ENCODE measurements around the gene NUPR1.
"Not testable (repeated sequence)": the region's sequence is repeated elsewhere in the genome, so short reads cannot be mapped to it uniquely, and the experiment has no call there.

DNA sequence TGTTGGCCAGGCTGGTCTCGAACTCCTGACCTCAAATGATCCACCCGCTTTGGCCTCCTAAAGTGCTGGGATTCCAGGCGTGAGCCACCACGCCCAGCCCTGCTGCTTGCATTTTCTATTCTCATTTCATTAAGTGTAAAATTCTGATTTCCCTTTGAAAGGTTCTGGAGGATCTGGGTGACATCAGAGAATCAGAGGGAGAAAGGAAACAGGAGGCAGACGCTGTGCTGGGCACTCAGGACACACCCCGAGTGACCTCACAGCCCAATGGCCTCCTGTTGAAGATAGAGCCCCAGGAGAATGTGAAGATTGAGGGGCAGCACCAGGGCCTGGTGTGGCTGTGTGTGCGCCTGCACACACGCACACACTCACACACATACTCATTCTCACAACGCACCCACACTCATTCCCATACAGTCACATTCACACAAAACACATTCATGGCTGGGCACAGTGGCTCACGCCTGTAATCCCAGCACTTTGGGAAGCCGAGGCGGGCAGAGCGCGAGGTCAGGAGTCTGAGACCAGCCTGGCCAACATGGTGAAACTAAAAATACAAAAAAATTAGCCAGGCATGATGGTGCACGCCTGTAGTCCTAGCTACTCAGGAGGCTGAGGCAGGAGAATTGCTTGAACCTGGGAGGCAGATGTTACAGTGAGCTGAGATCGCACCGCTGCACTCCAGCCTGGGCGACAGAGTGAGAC is 38.1 kb downstream of the NUPR1 start:
- TF ChIP-seq CTCF (IDR thresholded peaks at IDR 0.05; ENCODE audit: insufficient read depth, low read length); GABPA (IDR thresholded peaks at IDR 0.05; ENCODE audit: low read depth); SPI1 (IDR thresholded peaks at IDR 0.05; ENCODE audit: borderline replicate concordance, low read depth): not testable (repeated sequence)
- TF ChIP-seq POLR2AphosphoS5 (IDR thresholded peaks at IDR 0.05; ENCODE audit: low read depth): peak; percentile 21; the same call in 1 of the 2 replicates
- TF ChIP-seq, protein P1, sequence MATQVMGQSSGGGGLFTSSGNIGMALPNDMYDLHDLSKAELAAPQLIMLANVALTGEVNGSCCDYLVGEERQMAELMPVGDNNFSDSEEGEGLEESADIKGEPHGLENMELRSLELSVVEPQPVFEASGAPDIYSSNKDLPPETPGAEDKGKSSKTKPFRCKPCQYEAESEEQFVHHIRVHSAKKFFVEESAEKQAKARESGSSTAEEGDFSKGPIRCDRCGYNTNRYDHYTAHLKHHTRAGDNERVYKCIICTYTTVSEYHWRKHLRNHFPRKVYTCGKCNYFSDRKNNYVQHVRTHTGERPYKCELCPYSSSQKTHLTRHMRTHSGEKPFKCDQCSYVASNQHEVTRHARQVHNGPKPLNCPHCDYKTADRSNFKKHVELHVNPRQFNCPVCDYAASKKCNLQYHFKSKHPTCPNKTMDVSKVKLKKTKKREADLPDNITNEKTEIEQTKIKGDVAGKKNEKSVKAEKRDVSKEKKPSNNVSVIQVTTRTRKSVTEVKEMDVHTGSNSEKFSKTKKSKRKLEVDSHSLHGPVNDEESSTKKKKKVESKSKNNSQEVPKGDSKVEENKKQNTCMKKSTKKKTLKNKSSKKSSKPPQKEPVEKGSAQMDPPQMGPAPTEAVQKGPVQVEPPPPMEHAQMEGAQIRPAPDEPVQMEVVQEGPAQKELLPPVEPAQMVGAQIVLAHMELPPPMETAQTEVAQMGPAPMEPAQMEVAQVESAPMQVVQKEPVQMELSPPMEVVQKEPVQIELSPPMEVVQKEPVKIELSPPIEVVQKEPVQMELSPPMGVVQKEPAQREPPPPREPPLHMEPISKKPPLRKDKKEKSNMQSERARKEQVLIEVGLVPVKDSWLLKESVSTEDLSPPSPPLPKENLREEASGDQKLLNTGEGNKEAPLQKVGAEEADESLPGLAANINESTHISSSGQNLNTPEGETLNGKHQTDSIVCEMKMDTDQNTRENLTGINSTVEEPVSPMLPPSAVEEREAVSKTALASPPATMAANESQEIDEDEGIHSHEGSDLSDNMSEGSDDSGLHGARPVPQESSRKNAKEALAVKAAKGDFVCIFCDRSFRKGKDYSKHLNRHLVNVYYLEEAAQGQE (IDR thresholded peaks at IDR 0.05; ENCODE audit: insufficient replicate concordance, low read depth): not testable (repeated sequence)

All from HL-60 (cell line).